Mucosa of gallbladder (tissue), 1 donor: ENCODE measurements around the gene GPRC5C. TPM values are rescaled to one million over a fixed set of nuclear protein-coding genes. Genes with fewer than 3 reads are reported as not detected.
A peak's percentile ranks its signal among the peaks of the same experiment; 100 is the strongest.

ENCODE experiments used
- DNase-seq: peaks from one replicate; pipeline ENCODE4 v3.0.0-alpha.2; 2020; ENCODE audit warnings: low spot score
- total RNA-seq: library from RNA; stranded (reverse); gene quantifications from one replicate; pipeline ENCODE4 v1.2.1, GENCODE V29; 2021
- donor health status: DM: no; HTN: no; CAD: no.

Gene GPRC5C
- total RNA-seq, 1 donor from 2014 or later: 148 TPM

DNA sequence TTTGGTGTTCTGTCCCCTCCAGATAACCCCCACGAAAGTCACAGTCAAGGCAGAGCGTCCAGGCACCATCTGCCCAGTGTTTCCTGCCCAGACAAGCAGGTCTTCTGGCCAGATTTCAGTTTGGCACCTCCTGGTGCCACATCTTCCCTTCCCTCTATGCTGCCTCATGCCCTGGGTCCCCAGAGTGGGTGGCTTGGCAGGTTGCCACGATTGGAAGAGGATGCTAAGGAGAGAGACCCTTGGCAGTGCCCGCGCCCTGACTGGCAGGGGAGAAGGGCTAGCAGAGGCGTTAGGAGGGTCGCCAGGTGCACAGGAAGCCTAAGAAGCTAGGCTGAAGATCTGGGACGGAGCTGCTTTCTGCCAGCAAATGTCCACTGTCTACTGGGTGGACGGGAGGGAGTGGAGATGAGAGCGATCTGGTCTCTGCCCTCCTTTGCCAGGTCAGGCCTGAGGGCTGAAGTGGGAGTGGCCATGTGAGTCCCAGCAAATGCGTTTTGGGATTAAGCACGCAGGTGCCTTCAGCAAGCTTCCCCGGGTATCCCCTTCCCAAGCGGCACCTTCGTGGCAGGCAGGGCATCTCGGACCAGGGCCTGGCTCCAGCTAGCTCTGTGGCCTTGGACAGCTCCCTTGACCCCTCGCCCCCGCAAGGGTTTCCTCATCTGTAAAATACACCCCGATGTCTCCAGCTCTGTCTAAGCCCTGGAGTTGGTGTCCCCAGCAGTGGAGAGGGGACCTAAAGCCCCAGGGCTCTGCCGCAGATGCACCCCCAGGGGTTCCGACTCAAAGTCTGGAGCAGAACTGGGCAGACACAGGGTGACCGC lies 21.2 kb downstream of the GPRC5C start:
- DNase-seq: no peak

DNA sequence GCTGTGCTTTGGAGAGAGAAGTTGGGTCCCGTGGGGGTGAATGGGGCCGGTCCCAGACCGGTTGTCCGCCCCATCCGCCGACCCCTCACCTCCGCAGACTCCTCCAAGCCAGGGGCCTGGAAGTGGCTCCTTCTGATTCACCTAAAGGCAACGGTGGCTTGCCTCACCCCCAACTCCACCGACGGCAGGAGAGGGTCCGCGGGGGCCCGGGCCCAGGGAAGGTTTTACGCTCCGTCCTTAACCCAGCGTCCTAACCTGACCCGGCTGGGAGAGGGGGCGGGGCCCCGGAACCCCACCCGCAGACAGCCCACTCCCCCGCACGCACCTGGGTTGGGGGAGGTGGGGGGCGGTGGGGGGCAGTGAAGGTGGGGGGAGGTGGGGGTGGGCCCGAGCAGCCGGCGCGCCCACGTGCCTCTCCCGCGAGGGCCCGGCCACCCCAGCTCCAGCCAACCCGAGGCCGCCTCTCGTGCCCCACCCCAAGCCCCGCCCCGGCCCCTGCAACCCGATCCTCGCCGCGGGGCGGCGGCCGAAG lies 21.8 kb downstream of the GPRC5C start:
- no peak for DNase-seq

DNA sequence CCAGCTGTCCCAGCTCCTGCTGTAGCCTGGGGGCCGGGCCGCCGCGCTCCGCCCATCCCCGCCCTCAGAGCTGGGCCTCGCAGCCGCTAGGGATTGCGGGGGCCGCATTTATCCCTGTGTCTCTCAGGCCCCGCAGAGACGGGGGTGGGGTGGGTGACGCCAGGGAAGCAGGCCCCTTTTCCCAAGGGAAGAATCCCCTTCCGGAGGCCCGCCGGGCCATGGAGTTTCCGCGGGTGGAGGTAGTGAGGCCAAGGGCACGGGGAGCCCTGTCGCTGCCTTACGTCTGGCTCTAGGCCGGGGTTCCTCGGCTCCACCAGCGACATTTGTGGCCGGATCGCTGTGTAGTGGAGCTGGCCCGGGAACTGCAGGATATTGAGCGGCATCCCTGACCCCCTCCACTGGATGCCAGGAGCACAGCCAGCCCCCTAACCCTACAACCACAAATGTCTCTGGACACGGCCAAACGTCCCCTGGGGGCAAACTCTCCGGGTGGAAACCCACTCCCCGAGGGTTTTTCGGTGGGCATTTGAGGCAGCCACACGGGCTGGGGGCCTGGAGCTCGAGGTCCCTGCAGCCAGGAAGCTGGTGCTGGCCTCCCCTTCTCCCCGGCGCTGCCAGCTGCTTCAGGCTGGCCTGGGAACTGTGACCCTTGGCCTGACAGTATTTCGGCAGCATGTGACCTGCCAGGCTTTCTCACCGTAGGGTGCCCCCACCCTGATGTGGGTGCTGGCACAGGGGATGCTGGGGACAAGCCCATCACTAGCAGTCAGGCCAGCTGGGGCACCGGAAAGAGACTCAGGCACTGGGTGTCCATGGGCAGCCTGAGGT lies 22.5 kb downstream of the GPRC5C start:
- peak; percentile 88 for DNase-seq

DNA sequence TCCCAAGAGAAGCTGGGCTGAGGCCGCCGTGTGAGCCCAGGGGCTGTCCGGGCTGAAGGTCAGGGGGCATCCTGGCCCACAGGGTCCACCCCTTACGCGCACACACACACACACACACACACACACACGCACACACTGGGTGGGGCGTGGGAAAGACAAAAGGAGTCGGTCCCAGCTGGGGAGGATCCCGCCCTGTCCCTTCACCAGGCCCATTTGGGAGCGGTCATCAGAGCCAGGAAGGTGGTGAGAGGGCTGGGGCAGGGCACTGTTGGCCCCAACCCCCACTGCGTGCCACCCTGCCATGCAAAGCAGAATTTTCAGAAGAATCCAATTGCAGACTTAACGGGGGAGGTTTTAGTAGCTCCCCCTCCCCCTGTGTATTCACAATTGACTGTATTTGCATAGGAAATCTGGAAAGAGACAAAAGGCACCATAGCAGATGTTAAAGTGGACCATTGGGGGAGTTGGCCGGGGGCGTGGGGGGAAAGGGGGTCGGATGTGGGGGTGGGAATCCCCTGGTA lies 23.2 kb downstream of the GPRC5C start:
- no peak for DNase-seq

DNA sequence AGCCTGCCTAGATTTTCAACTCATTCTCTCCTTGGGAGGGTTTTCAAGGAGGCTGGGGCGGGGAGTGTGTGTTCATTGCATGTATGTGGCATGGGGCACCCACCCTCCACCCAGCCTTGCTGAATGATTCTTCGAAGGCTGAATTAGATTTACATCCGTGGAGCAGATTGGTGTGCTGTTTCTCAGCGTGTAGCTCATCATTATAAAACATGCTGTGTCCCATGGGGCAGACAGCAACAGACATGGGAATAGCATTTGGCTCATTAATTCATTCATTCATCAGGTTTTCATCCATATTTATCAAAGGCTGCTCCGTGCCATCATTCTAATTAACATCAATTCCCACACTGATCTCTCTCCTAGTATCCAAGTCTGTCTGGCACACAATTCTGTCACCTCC lies 23.9 kb downstream of the GPRC5C start:
- DNase-seq: no peak

DNA sequence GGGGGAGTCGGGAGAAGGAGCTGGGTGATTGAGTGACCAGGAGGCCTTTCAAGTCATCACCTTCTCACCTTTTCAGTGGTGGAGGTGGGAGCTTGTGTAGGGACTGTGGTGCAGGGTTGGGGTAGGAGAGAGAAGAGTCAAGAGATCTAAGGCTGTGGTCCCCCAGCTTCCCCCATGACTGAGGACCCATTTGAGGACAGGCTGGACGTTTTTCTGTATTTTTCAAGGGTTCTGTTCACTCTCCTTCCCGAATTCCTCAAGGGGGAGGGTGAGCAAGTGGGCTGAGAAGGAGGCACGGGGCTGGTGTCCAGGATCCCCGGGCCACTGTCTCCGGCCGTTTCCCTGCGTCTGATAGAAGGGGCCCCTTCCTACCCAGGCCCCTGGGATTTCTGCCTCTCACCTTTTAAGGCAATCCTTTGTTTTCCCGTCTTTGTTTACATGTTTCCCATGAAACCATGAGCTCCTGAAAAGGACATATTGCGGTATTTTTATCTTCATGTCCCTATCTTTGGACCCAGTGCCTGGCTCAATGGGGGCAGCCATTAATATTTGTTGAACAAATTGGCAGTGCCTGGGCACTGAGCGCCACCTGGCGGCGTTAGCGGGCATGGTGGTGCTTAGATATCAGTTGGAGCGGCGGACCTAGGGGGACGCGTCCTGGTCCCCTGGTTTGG lies 25.4 kb downstream of the GPRC5C start:
- DNase-seq: peak; percentile 80

DNA sequence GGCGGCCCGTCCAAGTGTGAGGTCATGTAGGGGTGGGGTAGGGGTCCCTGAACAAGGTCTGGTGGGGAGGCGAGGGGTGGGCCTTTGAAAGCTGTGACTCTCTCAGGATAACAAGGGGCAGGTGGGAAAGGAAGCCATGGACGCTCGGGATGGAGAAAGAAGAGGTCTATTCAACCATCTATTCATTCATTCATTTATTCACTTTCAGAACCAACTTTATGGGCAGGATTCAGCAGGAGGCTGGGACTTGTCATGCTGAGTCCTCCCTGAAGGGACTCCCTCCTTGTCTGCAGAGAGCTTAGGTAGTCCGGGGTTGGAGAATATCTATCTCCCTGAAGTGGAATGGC lies 25.9 kb downstream of the GPRC5C start:
- DNase-seq: no peak

DNA sequence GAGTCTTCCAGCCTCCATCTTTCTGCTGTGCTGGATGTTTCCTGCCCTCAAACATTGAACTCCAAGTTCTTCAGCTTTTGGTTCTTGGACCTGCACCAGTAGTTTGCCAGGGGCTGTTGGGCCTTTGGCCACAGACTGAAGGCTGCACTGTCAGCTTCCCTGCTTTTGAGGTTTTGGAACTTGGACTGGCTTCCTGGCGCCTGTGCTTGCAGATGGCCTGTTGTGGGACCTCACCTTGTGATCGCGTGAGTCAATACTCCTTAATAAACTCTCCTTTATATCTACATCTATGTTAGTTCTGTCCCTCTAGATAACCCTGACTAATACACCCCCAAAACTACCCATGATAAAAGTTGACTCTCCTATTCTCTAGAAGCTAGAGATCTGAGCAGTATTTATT lies 26.9 kb downstream of the GPRC5C start:
- DNase-seq: no peak

DNA sequence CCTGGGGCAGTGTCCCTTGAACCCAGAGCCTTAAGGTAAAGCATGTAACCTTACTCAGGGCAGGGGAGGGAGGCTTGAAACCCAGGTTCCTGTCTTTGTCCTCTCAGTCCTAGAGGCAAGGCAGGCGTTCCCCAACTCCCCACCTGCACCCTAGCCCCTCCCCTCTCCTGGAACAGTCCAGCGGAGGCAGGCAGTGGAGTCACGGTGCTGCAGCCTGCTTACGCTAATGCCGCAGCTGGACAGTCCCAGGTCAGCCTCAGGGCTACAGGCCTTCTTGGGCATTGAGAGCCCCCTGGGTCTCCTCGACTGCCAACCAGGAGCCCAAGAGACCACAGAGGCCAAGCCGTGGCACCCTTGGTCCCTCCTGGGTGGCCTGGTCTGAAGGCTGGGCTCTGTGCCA lies 27.7 kb downstream of the GPRC5C start:
- no peak for DNase-seq

DNA sequence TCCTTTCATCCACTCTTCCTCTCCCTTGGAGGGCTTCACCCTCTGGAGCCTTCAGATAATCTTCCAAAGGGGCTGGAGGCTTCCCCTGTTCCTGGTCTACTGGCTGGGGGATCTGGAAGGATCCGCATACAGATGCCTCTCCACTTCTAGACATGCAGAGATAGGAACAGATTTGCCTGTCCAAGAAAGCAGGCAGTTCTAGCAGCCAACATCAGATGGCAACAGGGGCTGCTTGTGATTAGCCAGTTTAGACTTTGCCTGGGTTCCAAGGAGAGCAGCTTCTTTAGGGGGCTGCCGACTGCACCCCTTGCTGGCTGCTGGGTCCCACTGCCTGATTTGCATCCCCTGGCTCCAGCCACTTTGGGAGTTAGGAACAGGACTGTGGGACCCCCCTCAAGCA lies 28.4 kb downstream of the GPRC5C start:
- DNase-seq: no peak

DNA sequence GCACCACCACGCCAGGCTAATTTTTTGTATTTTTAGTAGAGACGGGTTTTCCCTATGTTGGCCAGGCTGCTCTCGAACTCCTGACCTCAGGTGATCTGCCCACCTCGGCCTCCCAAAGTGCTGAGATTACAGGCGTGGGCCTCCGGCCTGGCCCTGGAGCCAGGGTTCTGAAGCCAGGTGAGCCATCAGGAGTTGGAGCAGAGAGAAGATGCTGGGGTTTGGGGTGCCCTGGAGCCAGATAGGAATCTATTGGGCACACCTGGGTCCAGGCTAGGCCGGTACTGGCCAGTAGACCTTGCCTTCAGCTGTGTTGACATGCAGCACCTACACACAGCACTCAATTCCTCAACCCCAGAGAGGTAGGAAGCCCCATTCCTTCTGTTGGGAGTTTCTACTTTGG lies 29.1 kb downstream of the GPRC5C start:
- no peak for DNase-seq

DNA sequence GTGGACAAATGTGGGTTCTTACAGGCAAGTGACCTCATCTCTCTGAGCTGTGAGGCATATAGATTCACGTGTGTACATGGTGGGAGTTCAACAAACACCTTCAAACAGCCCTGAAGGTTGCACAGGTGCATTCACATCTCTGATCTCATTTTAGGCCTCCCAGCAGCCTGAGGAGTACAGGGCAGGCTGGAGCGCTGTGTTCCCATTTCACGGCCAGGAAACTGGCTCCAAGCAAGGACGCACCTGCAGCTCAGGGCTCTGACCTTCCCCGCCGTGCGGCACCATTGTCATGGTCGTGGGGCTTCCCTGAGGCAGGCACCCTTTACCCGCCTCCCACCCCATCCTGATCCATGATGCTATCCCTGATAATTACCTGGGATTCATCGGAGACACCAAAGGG lies 29.7 kb downstream of the GPRC5C start:
- DNase-seq: no peak

DNA sequence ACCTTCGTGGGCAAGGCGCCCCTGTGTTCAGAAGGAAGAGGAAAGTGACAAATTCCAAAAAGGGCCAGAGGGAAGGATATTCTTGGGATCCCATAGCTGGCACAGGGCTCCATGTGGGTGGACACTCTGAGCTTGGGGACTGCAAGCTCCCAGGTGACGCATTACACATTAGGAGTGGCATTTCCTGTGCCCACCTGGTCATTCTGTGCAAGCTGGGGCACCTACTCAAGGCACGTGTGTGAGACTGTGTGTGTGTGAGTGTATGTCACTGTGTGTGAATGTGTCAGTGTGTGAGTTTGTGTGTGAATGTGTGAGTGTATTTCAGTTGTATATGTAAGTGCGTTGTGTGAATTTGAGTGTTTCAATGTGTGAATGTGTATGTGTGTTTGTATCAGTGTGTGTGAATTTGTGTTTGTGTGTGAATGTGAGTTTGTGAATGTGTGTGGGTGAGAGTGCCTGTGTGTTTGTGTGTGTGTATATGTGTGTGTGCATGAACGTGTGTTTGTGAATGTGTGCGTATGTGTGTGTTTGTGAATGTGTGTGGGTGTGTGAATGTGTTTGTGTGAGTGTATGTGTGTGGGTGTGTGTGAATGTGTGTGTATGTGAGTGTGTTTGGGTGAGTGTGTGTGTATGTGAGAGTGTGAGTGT lies 33.0 kb downstream of the GPRC5C start:
- DNase-seq: no peak

DNA sequence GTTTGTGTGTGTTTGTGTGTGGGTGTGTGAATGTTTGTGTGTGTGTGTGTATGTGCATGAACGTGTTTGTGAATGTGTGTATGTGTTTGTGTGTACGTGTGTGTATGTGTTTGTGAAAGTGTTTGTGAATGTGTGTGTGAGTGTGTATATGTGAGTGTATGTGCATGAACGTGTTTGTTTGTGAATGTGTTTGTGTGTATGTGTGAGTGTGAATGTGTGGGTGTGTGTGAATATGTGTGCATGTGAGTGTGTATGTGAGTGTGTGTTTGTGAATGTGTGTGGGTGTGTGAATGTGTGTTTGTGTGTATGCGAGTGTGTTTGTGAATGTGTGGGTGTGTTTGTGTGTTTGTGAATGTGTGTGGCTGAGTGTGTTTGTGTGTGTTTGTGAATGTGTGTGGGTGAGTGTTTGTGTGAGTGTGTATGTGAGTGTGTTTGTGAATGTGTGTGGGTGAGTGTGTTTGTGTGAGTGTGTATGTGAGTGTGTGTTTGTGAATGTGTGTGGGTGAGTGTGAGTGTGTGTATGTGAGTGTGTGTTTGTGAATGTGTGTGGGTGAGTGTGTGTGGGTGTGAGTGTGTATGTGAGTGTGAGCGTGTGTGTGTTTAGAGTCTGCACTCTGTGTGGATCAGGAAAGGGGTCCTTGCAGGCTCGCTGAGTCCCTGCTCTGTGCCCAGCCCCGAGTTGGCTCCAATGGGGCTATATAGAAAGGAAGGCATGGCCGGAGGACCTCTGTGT lies 33.7 kb downstream of the GPRC5C start:
- DNase-seq: no peak

DNA sequence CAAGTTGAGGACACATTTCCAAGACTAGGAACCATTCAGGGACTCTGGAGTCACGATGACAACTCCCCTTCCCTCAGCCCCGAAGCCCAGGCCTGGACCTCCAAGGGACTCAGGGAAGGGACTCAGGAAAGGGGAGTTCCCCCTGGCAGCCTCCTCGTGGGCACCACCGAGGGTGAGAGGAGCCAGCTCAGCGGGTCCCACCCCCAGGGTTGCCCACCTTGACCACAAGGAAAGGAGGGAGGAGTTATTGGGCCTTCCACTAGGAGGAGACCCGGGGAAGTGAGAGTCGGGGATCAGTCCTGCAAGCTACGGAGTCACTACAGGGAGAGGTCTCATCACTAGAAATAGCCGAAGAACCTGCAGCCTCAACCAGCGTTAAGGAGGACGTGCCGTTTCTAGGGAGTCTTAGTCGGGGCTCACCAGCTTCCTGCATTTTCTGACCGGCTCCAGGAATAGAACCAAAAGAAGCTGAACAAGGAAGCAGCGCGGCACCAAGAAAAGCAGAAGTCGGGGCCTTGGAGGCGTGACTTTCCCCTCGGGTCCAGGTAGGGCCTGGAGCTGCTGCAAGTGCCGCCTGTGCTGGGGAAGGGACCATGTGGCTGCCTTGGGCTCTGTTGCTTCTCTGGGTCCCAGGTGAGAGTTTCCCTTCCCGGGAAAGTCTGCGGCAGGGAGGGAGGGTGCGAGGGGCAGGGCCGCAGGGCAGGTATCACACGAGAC lies 34.4 kb downstream of the GPRC5C start, which contains the start of gene CD300A:
CD300A (plus strand) TSS at position 524 of the 717 bp plus-strand sequence; CDS start at position 594, 70 bp downstream.
- DNase-seq: no peak

DNA sequence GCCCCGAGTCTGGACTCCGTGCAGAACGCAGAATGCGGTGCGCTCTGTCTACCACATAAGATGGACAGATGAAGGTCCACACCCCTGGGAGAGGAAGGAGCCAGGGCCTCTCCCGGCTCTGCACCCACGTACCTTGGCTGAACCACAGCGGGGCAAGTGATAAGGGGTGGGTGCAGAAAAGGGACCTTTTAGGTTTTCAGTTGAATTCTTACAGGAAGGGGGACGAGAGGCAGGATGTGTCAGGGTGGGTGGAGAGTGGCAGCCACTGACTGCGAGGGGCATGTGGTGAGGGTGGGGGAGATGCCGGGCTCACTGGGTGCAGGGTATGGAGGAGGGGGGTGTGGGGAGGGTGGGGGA lies 34.9 kb downstream of the GPRC5C start:
- no peak for DNase-seq

DNA sequence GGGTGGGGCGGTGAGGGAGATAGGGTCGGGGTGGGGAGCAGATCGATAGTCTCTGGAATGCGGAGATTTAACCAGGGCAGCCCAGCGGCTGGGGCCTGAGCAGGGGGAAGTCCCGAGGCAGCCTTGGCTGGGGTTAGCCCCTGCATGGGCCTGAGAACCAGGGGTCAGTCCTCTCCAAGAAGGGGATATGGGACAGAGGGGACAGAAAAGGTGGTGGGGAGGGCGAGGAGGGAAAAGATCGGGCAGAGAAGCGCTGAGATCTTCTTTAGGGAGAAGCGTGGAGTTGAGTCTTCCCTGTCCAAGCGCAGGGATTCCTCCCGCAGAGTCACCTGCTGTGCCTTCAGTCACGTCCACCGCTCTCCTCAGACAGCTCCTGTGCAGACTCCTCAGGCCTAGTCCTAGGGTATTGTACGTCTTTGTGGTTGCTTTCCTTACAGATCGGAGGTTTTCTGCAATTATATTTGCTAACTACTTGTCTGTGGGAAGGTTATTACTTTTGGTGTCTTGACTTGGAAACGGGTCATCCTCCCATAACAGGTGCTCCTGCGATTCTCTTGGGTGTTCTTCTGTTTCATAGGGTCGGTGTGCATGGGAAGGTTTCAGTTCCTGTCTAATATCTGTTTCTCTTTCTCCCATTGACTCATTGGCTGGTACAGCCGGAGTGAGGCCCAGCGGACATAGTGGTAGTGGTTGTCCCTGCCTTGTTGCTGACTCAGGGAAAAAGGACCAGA lies 35.5 kb downstream of the GPRC5C start:
- no peak for DNase-seq

DNA sequence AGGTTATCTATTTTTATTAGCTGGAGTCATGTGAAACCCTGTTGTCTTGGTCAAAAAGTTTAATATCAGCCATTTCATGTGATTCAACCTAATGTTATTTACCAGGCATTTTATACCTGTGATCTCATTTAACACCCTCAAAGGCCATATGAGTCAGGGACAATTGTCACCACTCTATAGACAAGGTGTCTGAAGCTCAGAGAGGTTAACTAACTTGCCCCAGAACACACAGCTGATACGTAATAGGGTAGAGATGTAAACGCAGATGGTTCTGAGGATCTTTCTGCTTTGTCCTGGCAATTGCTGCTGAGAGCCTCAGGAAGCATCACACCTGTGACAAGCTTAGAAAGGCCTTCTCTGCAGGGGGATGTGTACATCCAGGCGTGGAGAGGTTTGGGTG lies 39.5 kb downstream of the GPRC5C start:
- DNase-seq: no peak

DNA sequence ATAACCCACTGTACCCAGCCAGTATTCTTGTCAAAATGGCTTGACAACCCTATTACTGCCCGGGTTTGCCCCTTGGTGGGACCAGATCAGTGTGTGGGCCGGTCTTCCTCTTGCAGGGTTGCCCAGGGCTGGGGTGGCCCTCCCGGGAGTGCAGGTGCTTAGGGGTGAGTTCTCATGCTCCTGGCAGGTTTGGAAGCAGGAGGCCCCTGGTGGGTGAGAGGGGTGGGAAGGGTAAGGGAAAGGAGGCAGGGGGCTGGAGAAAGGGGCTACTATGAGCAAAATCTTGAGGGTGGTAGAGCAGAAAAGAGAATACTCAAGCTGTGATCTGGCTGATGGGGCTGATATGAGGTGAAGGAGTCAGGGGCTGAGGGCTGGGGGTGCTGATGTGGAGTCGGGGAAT lies 41.0 kb downstream of the GPRC5C start:
- DNase-seq: no peak

DNA sequence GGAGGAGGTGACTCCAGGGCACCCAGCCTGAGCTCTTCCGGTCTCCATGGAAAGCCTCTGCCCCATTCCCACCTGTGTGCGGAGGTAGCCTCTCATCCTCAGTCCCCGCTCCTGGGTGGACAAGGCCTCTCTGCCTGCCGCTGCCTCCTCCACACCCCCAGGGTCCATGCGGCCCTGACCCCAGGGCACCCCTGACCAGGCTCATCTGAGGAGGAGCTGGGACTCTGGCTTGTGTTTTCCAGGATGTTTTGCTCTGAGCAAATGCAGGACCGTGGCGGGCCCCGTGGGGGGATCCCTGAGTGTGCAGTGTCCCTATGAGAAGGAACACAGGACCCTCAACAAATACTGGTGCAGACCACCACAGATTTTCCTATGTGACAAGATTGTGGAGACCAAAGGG lies 41.4 kb downstream of the GPRC5C start:
- DNase-seq: no peak
